Measurements from ENCODE around the gene FRMD4B. TPM values are rescaled to one million over a fixed set of nuclear protein-coding genes. Genes with fewer than 3 reads are reported as not detected.

The FRMD4B gene
- total RNA-seq, 1 experiment from 2014 or later, result 0.90 TPM

DNA sequence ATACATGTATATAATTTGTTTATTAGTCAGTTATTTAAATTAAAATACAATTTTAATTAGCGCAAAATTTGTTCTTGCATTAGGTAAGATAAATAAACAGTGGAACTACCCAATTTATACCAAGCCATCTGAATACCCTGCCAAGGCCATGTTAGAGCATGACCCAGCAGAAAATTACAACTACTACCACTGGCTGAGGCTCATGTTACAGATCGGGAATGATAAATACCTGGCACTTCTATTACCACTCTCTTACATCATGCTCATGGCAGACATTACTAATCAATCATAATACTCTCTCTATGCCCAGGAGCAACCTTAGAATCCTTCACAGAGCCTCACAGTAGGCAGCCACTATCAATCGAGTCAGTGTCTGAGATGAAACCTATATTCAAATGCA, 242.3 kb downstream of the FRMD4B start:
- Histone ChIP-seq H3K27ac (ENCODE audit: low read length) (no peak overlapping the region), H3K9me3 (ENCODE audit: control insufficient read depth, insufficient read depth, low read depth, low read length) (no peaks in the 10 kb centered on the region), H3K36me3 (ENCODE audit: control insufficient read depth, insufficient read depth, low read length) (no peaks in the 10 kb centered on the region), H3K4me3 (ENCODE audit: low read depth in 2 of 2, low read length in 2 of 2) (no peak overlapping the region), H3K4me1 (ENCODE audit: control insufficient read depth, insufficient read depth, low read length) (no peaks in the 10 kb centered on the region), H3K27me3 (ENCODE audit: control insufficient read depth, insufficient read depth, low read length) (no peaks in the 10 kb centered on the region)
- intact Hi-C loops (cut with micrococcal nuclease; ENCODE audit: unreplicated experiment) (no loop called here), in situ Hi-C loops (cut with HindIII; ENCODE audit: low pct_unique_long_range_greater_than_20kb, low sequenced_read_pairs) (no loop called here)
- TF ChIP-seq, protein P1, sequence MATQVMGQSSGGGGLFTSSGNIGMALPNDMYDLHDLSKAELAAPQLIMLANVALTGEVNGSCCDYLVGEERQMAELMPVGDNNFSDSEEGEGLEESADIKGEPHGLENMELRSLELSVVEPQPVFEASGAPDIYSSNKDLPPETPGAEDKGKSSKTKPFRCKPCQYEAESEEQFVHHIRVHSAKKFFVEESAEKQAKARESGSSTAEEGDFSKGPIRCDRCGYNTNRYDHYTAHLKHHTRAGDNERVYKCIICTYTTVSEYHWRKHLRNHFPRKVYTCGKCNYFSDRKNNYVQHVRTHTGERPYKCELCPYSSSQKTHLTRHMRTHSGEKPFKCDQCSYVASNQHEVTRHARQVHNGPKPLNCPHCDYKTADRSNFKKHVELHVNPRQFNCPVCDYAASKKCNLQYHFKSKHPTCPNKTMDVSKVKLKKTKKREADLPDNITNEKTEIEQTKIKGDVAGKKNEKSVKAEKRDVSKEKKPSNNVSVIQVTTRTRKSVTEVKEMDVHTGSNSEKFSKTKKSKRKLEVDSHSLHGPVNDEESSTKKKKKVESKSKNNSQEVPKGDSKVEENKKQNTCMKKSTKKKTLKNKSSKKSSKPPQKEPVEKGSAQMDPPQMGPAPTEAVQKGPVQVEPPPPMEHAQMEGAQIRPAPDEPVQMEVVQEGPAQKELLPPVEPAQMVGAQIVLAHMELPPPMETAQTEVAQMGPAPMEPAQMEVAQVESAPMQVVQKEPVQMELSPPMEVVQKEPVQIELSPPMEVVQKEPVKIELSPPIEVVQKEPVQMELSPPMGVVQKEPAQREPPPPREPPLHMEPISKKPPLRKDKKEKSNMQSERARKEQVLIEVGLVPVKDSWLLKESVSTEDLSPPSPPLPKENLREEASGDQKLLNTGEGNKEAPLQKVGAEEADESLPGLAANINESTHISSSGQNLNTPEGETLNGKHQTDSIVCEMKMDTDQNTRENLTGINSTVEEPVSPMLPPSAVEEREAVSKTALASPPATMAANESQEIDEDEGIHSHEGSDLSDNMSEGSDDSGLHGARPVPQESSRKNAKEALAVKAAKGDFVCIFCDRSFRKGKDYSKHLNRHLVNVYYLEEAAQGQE (IDR thresholded peaks at IDR 0.05; ENCODE audit: insufficient read depth in 1 of 2, low read depth in 2 of 2, low read length in 1 of 2), result no peak
- TF ChIP-seq SIN3A (IDR thresholded peaks at IDR 0.05; ENCODE audit: borderline replicate concordance, insufficient read depth, low read depth, low read length), result no peak
- no peak for TF ChIP-seq POLR2AphosphoS5 (IDR thresholded peaks at IDR 0.05; ENCODE audit: low read depth, low read length)
- no peak for TF ChIP-seq TCF7L2 (IDR thresholded peaks at IDR 0.05; ENCODE audit: low read depth, low read length)
- TF ChIP-seq, protein P2, sequence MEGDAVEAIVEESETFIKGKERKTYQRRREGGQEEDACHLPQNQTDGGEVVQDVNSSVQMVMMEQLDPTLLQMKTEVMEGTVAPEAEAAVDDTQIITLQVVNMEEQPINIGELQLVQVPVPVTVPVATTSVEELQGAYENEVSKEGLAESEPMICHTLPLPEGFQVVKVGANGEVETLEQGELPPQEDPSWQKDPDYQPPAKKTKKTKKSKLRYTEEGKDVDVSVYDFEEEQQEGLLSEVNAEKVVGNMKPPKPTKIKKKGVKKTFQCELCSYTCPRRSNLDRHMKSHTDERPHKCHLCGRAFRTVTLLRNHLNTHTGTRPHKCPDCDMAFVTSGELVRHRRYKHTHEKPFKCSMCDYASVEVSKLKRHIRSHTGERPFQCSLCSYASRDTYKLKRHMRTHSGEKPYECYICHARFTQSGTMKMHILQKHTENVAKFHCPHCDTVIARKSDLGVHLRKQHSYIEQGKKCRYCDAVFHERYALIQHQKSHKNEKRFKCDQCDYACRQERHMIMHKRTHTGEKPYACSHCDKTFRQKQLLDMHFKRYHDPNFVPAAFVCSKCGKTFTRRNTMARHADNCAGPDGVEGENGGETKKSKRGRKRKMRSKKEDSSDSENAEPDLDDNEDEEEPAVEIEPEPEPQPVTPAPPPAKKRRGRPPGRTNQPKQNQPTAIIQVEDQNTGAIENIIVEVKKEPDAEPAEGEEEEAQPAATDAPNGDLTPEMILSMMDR (IDR thresholded peaks at IDR 0.05), result no peak
- DNase-seq (ENCODE audit: low read depth, low spot score), result no peak
- ChIA-PET POLR2A (no interaction called here), CTCF (no interaction called here)
- BruUV-seq (replicated peaks), result no TSS peak
- no peak for ATAC-seq

DNA sequence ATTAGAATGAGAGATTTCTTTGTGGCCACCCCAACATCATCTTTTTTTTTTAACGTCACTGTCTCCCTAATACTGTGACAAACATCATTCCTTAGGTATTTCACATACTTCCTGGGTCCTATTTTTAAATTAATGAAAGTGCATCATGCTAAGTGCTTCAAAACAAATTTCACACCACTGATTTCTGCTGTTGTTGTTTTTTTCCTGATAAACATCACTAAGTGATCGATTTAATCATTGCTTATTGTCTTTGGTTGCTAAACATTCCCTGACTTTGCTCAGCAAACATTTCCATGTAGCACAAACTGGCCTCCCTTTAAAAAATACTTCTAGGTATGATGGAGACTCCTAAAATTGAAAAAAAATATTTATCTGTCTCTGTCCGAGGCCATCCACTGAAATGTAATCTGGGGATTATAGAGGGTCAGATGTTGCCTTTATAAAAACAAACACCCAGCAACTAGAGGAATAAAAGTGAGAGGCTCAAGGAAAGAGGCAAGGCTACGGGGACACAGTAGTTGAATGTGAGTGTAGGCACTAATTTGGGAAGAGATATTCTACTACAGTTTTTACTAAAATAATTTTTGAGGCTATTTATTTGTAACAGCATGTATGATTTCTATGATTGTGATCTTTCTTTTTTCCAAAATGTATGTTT, 243.0 kb downstream of the FRMD4B start:
- ATAC-seq, result no peak

DNA sequence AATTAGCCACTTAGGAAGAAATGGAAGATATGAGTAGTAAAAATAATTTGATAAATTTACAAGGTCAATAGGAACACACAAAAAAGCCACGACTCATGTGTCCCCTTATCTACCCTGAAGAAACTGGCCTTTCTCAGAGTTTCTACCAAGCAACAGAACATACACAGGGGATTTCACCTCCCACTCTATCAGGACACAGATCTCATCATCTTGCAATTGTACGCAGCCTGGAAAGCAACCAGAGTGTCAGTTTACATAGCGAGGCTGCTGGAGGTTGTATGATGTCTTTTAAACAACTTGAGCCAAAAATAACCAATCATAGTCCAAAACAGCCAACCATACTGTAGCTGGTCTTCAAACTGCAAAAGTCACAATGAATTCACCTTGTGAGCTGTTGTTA, 243.8 kb downstream of the FRMD4B start:
- CTCF ChIA-PET, result no interaction called here
- intact Hi-C loops (cut with micrococcal nuclease; ENCODE audit: unreplicated experiment), result no loop called here
- BruUV-seq (replicated peaks), result no TSS peak
- Histone ChIP-seq H3K4me3 (ENCODE audit: low read depth in 2 of 2, low read length in 2 of 2) (no peak overlapping the region), H3K27ac (ENCODE audit: low read length) (no peak overlapping the region), H3K36me3 (ENCODE audit: control insufficient read depth, insufficient read depth, low read length) (no peaks in the 10 kb centered on the region), H3K9me3 (ENCODE audit: control insufficient read depth, insufficient read depth, low read depth, low read length) (no peaks in the 10 kb centered on the region), H3K27me3 (ENCODE audit: control insufficient read depth, insufficient read depth, low read length) (no peaks in the 10 kb centered on the region), H3K4me1 (ENCODE audit: control insufficient read depth, insufficient read depth, low read length) (no peaks in the 10 kb centered on the region)
- in situ Hi-C loops (cut with HindIII; ENCODE audit: low pct_unique_long_range_greater_than_20kb, low sequenced_read_pairs), result no loop called here
- POLR2A ChIA-PET, result no interaction called here
- TF ChIP-seq, protein P1 (IDR thresholded peaks at IDR 0.05; ENCODE audit: insufficient read depth in 1 of 2, low read depth in 2 of 2, low read length in 1 of 2), result no peak
- TF ChIP-seq, protein P2 (IDR thresholded peaks at IDR 0.05), result no peak
- no peak for TF ChIP-seq POLR2AphosphoS5 (IDR thresholded peaks at IDR 0.05; ENCODE audit: low read depth, low read length)
- TF ChIP-seq SIN3A (IDR thresholded peaks at IDR 0.05; ENCODE audit: borderline replicate concordance, insufficient read depth, low read depth, low read length), result no peak
- TF ChIP-seq TCF7L2 (IDR thresholded peaks at IDR 0.05; ENCODE audit: low read depth, low read length), result no peak
- ATAC-seq, result no peak
- no peak for DNase-seq (ENCODE audit: low read depth, low spot score)

More for the DNA sequence above, 243.0 kb downstream of the FRMD4B start:
- in situ Hi-C loops (cut with HindIII; ENCODE audit: low pct_unique_long_range_greater_than_20kb, low sequenced_read_pairs) (no loop called here), intact Hi-C loops (cut with micrococcal nuclease; ENCODE audit: unreplicated experiment) (no loop called here)
- POLR2A ChIA-PET, result no interaction called here
- Histone ChIP-seq H3K9me3 (ENCODE audit: control insufficient read depth, insufficient read depth, low read depth, low read length) (no peaks in the 10 kb centered on the region), H3K4me1 (ENCODE audit: control insufficient read depth, insufficient read depth, low read length) (no peaks in the 10 kb centered on the region), H3K36me3 (ENCODE audit: control insufficient read depth, insufficient read depth, low read length) (no peaks in the 10 kb centered on the region), H3K4me3 (ENCODE audit: low read depth in 2 of 2, low read length in 2 of 2) (no peak overlapping the region), H3K27me3 (ENCODE audit: control insufficient read depth, insufficient read depth, low read length) (no peaks in the 10 kb centered on the region), H3K27ac (ENCODE audit: low read length) (no peak overlapping the region)
- CTCF ChIA-PET, result no interaction called here
- no peak for DNase-seq (ENCODE audit: low read depth, low spot score)
- no peak for TF ChIP-seq SIN3A (IDR thresholded peaks at IDR 0.05; ENCODE audit: borderline replicate concordance, insufficient read depth, low read depth, low read length)
- BruUV-seq (replicated peaks), result no TSS peak
